Karpas-422 (cell line): ENCODE measurements around the gene CATSPERZ. TPM values are rescaled to one million over a fixed set of nuclear protein-coding genes. Genes with fewer than 3 reads are reported as not detected.

Experiments used
- DNase-seq: peaks from one replicate; pipeline ENCODE4 v3.0.0-alpha.2; 2015
- H2AFZ ChIP-seq: fragments of 200-600 bp; sonication (generic); 2 replicates; pipeline ENCODE4 v1.6.1; 2014; ENCODE audit warnings: antibody characterized with exemption, low read length, mixed read lengths
- H3K27ac ChIP-seq: fragments of 200-600 bp; sonication (generic); 2 replicates; pipeline ENCODE4 v1.5.1; 2014; ENCODE audit warnings: mild to moderate bottlenecking, low read length, moderate library complexity
- H3K27me3 ChIP-seq: fragments of 200-600 bp; sonication (generic); 2 replicates; pipeline ENCODE4 v1.6.1; 2014; ENCODE audit warnings: low read length, mixed read lengths
- H3K36me3 ChIP-seq: fragments of 200-600 bp; sonication (generic); 2 replicates; pipeline ENCODE4 v1.6.1; 2014; ENCODE audit warnings: low read length, mixed read lengths; ENCODE audit not compliant: insufficient read depth
- H3K4me1 ChIP-seq: fragments of 200-600 bp; sonication (generic); 2 replicates; pipeline ENCODE4 v1.6.1; 2014; ENCODE audit warnings: mild to moderate bottlenecking, low read length, mixed read lengths
- H3K4me2 ChIP-seq: fragments of 200-600 bp; sonication (generic); 2 replicates; pipeline ENCODE4 v1.6.1; 2014; ENCODE audit warnings: low read length, low read depth, mild to moderate bottlenecking; ENCODE audit not compliant: poor library complexity, severe bottlenecking
- H3K4me3 ChIP-seq: fragments of 200-600 bp; sonication (generic); 2 replicates; pipeline ENCODE4 v1.5.1; 2014; ENCODE audit warnings: mild to moderate bottlenecking, antibody characterized with exemption, low read length, mixed read lengths
- H3K79me2 ChIP-seq: fragments of 200-600 bp; sonication (generic); 2 replicates; pipeline ENCODE4 v1.6.1; 2014; ENCODE audit warnings: mild to moderate bottlenecking, low read length, mixed read lengths
- H3K9ac ChIP-seq: fragments of 200-600 bp; sonication (generic); 2 replicates; pipeline ENCODE4 v1.6.0; 2014; ENCODE audit warnings: low read length
- H3K9me2 ChIP-seq: fragments of 200-600 bp; sonication (generic), shearing (Covaris generic); replicated peaks from 2 replicates; pipeline ENCODE4 v1.6.0; 2014; ENCODE audit warnings: mild to moderate bottlenecking, low read length, moderate library complexity; ENCODE audit not compliant: insufficient read depth
- H3K9me3 ChIP-seq: fragments of 300-700, 200-600 bp; sonication (generic); 2 replicates; pipeline ENCODE4 v1.6.1; 2014; ENCODE audit warnings: low read length, mixed read lengths
- H4K20me1 ChIP-seq: fragments of 200-600 bp; sonication (generic); 2 replicates; pipeline ENCODE4 v1.6.1; 2014; ENCODE audit warnings: mild to moderate bottlenecking, antibody characterized with exemption, low read length, low read depth; ENCODE audit not compliant: insufficient read depth
- total RNA-seq: library from RNA; depleted of rRNA; stranded (reverse); fragments of >200 nt; shearing (Covaris generic); gene quantifications from 2 replicates; pipeline ENCODE4 v1.2.3, GENCODE V29; 2014; ENCODE audit warnings: low replicate concordance

CATSPERZ gene
- total RNA-seq, 1 experiment from 2014 or later: not detected

- Histone ChIP-seq H3K9me2 (no peaks in the 10 kb centered on the region), H3K27me3 (no peaks in the 10 kb centered on the region), H2AFZ (no peak overlapping the region), H3K79me2 (peaks cover 9% of the 10 kb centered on the region), H3K9ac (no peak overlapping the region), H4K20me1 (no peaks in the 10 kb centered on the region), H3K27ac (no peak overlapping the region), H3K4me3 (no peak overlapping the region), H3K4me2 (no peak overlapping the region), H3K9me3 (no peaks in the 10 kb centered on the region), H3K36me3 (0 out of 2 replicates have a peak, but pooled peaks cover 5% of the 10 kb centered on the region), H3K4me1 (peaks cover 5% of the 10 kb centered on the region)
- no peak for DNase-seq
These were observed 21.5 kb upstream of the CATSPERZ start for GRCh38 chr11:64278576-64279190.

GRCh38 chr11:64281957-64282770 lies 18.0 kb upstream of the CATSPERZ start:
- no peak overlapping the region for H2AFZ ChIP-seq
- H3K9ac ChIP-seq: no peak overlapping the region
- DNase-seq: no peak
- H3K4me3 ChIP-seq: no peak overlapping the region
- H3K9me2 ChIP-seq: no peaks in the 10 kb centered on the region
- H3K27me3 ChIP-seq: no peaks in the 10 kb centered on the region
- no peak overlapping the region for H3K4me2 ChIP-seq
- H3K9me3 ChIP-seq: no peaks in the 10 kb centered on the region
- peaks cover 14% of the 10 kb centered on the region for H3K79me2 ChIP-seq
- H4K20me1 ChIP-seq: no peaks in the 10 kb centered on the region
- H3K4me1 ChIP-seq: peaks cover 22% of the 10 kb centered on the region
- 0 out of 2 replicates have a peak, but pooled peaks cover 5% of the 10 kb centered on the region for H3K36me3 ChIP-seq
- H3K27ac ChIP-seq: no peak overlapping the region

GRCh38 chr11:64283092-64283491 lies 17.1 kb upstream of the CATSPERZ start:
- no peak for DNase-seq
- H3K9ac ChIP-seq: peak overlapping the region; percentile 82
- H3K27ac ChIP-seq: no peak overlapping the region
- H3K4me2 ChIP-seq: peak overlapping the region; percentile 97
- H3K4me3 ChIP-seq: 0 out of 2 replicates have a peak overlapping the region, but pooled peaks have one; percentile 92
- H3K9me2 ChIP-seq: no peaks in the 10 kb centered on the region
- H3K4me1 ChIP-seq: peaks cover 22% of the 10 kb centered on the region
- H3K27me3 ChIP-seq: no peaks in the 10 kb centered on the region
- H3K79me2 ChIP-seq: peaks cover 14% of the 10 kb centered on the region
- H4K20me1 ChIP-seq: no peaks in the 10 kb centered on the region
- H2AFZ ChIP-seq: no peak overlapping the region
- 0 out of 2 replicates have a peak, but pooled peaks cover 5% of the 10 kb centered on the region for H3K36me3 ChIP-seq
- no peaks in the 10 kb centered on the region for H3K9me3 ChIP-seq

DNA sequence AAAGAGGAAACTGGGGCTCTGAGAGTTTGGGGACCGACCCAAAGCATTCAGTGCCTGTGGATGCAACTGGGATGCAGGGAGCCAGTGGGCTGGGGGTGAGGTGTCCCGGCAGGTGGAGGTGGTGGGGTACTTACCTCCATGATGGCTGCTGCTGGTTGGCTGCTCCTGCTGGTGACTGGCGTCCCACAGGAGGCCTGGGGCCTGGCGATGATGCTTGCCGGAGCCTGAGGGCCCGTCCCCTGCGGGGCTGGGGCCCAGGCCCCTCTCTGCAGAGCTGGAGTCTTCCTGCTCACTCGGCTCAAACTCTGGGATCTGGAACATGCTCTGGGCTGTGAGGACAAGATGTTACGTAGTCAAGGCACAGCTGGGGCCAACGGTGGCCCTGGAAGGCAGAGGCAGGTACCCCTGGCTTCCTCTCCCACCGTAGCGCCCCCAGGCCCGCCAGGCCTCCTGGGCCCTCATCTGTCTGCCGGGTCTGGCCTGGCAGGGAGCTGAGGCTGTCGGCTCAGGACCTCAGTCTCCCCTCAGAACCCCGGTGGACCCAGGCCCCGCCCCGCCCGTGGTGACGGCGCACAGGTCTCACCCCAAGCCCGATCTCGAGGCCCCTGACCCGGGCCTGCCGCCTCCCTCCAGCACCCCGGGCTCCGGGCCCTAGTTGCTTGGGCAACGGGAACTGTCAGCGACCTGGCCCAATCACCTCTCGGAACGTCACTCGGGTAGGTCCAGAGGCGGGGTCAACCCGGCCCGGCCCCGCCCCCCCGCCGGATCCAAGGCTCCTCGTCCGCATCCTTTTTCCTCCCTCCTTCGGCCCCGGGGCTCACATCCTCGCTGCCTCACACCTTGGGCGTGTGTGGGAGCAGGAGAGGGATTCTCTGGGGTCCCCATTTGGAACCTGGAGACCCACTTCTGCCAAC lies 15.9 kb upstream of the CATSPERZ start, which contains the start of gene BAD:
BAD (minus strand) TSS at position 618 of the 914 bp plus-strand sequence; CDS start at position 321, 297 bp downstream.
- H3K4me2 ChIP-seq: peak within 1 kb of the TSS; percentile 97
- H3K79me2 ChIP-seq: peaks cover 14% of the 10 kb centered on the region
- peak within 1 kb of the TSS; percentile 76 for H2AFZ ChIP-seq
- H3K27ac ChIP-seq: peak within 1 kb of the TSS; percentile 84
- peak; percentile 98 for DNase-seq
- no peaks in the 10 kb centered on the region for H3K9me2 ChIP-seq
- peak within 1 kb of the TSS; percentile 92 for H3K4me3 ChIP-seq
- 0 out of 2 replicates have a peak, but pooled peaks cover 5% of the 10 kb centered on the region for H3K36me3 ChIP-seq
- no peaks in the 10 kb centered on the region for H3K9me3 ChIP-seq
- peaks cover 22% of the 10 kb centered on the region for H3K4me1 ChIP-seq
- H3K27me3 ChIP-seq: no peaks in the 10 kb centered on the region
- H3K9ac ChIP-seq: peak within 1 kb of the TSS; percentile 82
- H4K20me1 ChIP-seq: no peaks in the 10 kb centered on the region

DNA sequence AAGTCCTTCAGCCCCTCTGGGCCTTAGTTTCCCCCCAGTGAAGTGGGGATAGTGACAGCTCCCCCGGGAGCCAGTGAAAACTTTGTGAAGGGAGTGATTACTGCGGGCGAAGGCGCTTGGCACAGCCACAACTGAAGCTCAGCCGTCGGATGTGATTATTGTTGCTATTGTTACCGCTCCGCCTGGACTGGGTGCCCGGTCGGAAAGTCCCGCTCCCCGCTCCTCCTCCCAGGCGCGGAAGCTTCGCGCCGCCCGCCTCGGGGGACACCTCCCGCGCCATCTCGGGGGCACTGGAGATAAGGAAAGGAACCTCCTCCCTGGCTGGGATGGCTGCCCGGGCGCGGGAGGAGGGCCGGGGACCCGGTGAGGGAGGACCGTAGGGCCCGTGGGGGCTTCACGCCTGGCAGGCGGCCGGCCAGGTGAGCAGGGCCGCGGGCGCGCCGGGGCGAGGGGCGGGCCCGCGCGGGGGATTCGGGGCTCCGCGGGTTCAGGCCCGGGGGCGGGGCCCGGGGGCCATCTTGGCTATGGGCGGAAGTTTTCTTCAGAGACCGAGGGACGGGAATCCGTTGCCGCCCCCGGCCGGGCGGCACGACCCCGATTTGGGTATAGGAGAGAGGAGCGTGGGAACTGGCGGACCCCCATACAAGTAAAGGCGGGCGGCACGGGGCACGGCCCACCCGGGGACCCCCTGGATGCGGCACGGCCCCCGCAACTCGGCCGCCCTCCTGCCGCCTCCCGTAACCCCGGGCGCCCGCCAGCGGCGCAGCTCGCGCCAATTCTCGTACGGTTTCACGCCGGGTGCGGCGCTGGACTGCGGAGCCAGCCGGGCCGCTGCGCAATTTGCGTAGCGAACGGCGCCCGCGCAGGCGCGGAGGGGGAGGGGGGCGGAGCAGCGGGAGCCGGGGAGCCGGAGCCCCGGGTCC lies 14.9 kb upstream of the CATSPERZ start, which contains the start of gene GPR137:
GPR137 (plus strand) TSS at position 887 of the 923 bp plus-strand sequence. CDS start 677 bp downstream, outside the sequence.
- H3K4me1 ChIP-seq: peaks cover 22% of the 10 kb centered on the region
- no peaks in the 10 kb centered on the region for H3K9me3 ChIP-seq
- peak within 1 kb of the TSS; percentile 84 for H3K27ac ChIP-seq
- peak within 1 kb of the TSS; percentile 76 for H2AFZ ChIP-seq
- peak within 1 kb of the TSS; percentile 92 for H3K4me3 ChIP-seq
- no peaks in the 10 kb centered on the region for H3K9me2 ChIP-seq
- 0 out of 2 replicates have a peak, but pooled peaks cover 5% of the 10 kb centered on the region for H3K36me3 ChIP-seq
- no peaks in the 10 kb centered on the region for H4K20me1 ChIP-seq
- DNase-seq: peak; percentile 95
- H3K9ac ChIP-seq: peak within 1 kb of the TSS; percentile 82
- H3K79me2 ChIP-seq: peaks cover 14% of the 10 kb centered on the region
- H3K4me2 ChIP-seq: peak within 1 kb of the TSS; percentile 97
- no peaks in the 10 kb centered on the region for H3K27me3 ChIP-seq

DNA sequence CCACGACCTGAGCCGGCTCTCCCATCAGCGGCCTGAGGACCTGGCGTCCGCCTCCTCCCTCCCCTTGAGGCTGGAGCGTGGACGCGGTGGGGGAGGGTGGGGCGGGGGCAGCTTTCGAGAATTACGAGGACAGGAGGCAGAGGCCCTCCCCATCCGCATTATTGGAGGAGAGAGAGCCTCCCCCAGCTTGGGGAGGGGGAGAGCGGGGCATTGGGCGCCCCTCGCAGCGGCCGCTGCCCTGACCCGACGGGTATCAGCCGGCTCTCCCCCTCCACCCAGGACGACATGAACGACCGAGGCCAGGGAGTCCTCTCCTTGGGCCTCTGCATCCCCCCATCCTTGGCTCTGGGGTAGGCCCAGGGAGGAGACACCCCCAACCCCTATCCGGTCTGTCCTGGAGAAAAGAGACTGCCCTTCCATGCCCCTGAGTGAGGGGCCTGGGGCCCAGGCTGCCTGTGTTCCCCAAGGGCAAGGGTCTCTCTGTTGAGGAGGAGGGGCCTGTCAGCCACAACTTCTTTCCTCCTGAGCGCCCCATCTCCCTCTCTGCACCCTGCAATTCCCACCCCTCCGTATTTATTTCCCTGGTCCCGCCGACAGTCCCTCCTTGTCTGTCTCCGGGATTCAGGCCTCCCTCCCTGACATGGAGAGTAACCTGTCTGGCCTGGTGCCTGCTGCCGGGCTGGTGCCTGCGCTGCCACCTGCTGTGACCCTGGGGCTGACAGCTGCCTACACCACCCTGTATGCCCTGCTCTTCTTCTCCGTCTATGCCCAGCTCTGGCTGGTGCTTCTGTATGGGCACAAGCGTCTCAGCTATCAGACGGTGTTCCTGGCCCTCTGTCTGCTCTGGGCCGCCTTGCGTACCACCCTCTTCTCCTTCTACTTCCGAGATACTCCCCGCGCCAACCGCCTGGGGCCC lies 14.0 kb upstream of the CATSPERZ start:
- peak; percentile 72 for DNase-seq
- H3K9me2 ChIP-seq: no peaks in the 10 kb centered on the region
- no peaks in the 10 kb centered on the region for H4K20me1 ChIP-seq
- H3K4me1 ChIP-seq: peaks cover 22% of the 10 kb centered on the region
- no peaks in the 10 kb centered on the region for H3K27me3 ChIP-seq
- H3K9me3 ChIP-seq: no peaks in the 10 kb centered on the region
- H3K36me3 ChIP-seq: 0 out of 2 replicates have a peak, but pooled peaks cover 5% of the 10 kb centered on the region
- peak overlapping the region; percentile 92 for H3K4me3 ChIP-seq
- H3K27ac ChIP-seq: 0 out of 2 replicates have a peak overlapping the region, but pooled peaks have one; percentile 27
- 0 out of 2 replicates have a peak overlapping the region, but pooled peaks have one; percentile 46 for H2AFZ ChIP-seq
- peak overlapping the region; percentile 97 for H3K4me2 ChIP-seq
- H3K79me2 ChIP-seq: peaks cover 14% of the 10 kb centered on the region
- H3K9ac ChIP-seq: peak overlapping the region; percentile 82
